GM12878 (cell line): Measurements from ENCODE around the gene IQCH. TPM values are rescaled to one million over a fixed set of nuclear protein-coding genes. Genes with fewer than 3 reads are reported as not detected.

Source experiments
- ATAC-seq: fragments of 200-7000 bp; cut with Tn5 transposase; 3 replicates; pipeline ENCODE4 v1.9.1; 2020; ENCODE audit warnings: mild to moderate bottlenecking, moderate library complexity
- BruUV-seq: library from RNA; stranded (reverse); fragments of 400-500 nt; replicated peaks from 2 replicates; lab custom pipeline; 2021; lab: Mats Ljungman, UMichigan
- CTCF ChIA-PET: fragments of 300-600 bp; sonication (Branson Sonifier 250); formaldehyde crosslinking; extraction: SDS; loops from one replicate; lab custom pipeline; 2021; ENCODE audit warnings: inconsistent platforms; lab: Yijun Ruan, JAX
- POLR2A ChIA-PET: fragments of 350-600 bp; formaldehyde crosslinking; extraction: SDS; loops from one replicate; lab custom pipeline; 2021; ENCODE audit warnings: inconsistent platforms; lab: Charles Lee
- RAD21 ChIA-PET: fragments of 300-600 bp; sonication (Branson Sonifier 250); formaldehyde crosslinking; loops from one replicate; lab custom pipeline; 2023; ENCODE audit warnings: antibody characterized with exemption; ENCODE audit not compliant: unreplicated experiment; lab: Charles Lee
- SMC1A ChIA-PET: fragments of 300-600 bp; sonication (Branson Sonifier 250); formaldehyde crosslinking; loops from one replicate; lab custom pipeline; 2023; ENCODE audit not compliant: unreplicated experiment, uncharacterized antibody; lab: Charles Lee
- DNase-seq: peaks from one replicate; pipeline ENCODE4 v3.0.0-alpha.2; 2011; ENCODE audit warnings: low read depth, low spot score
- FAIRE-seq: peaks from 3 replicates; lab custom pipeline; 2011; peaks lifted over from hg19 to GRCh38; lab: Jason Lieb, UNC
- H2AFZ ChIP-seq: 2 replicates; pipeline ENCODE4 v1.6.0; 2011; ENCODE audit warnings: low read depth, low read length, control low read depth; ENCODE audit not compliant: control insufficient read depth
- H3K27ac ChIP-seq: 2 replicates; pipeline ENCODE4 v1.5.1; 2011; ENCODE audit warnings: control low read depth; ENCODE audit not compliant: control insufficient read depth, insufficient read depth
- H3K27me3 ChIP-seq, 2 experiments: replicated peaks in 1 of 2; 2 replicates each; pipeline versions ENCODE4 v1.6.0 to v1.6.1; 2011; ENCODE audit warnings: low read length in 1 of 2; ENCODE audit not compliant: control insufficient read depth in 2 of 2, insufficient read depth in 2 of 2
- H3K36me3 ChIP-seq, 2 experiments: 2 replicates each; pipeline ENCODE4 v1.5.1; 2011; ENCODE audit warnings: low read length in 1 of 2; ENCODE audit not compliant: control insufficient read depth in 2 of 2, insufficient read depth in 2 of 2
- H3K4me1 ChIP-seq: 2 replicates; pipeline ENCODE4 v1.6.1; 2011; ENCODE audit warnings: mild to moderate bottlenecking, low read length, moderate library complexity, mixed read lengths; ENCODE audit not compliant: control insufficient read depth, insufficient read depth
- H3K4me2 ChIP-seq: 2 replicates; pipeline ENCODE4 v1.6.0; 2011; ENCODE audit warnings: control low read depth; ENCODE audit not compliant: control insufficient read depth, insufficient read depth
- H3K4me3 ChIP-seq: fragments of 200-600 bp; sonication (generic); 2 replicates; pipeline ENCODE4 v1.5.1; 2016
- H3K79me2 ChIP-seq: 2 replicates; pipeline ENCODE4 v1.6.0; 2011; ENCODE audit warnings: low read length; ENCODE audit not compliant: control insufficient read depth, insufficient read depth
- H3K9ac ChIP-seq: 2 replicates; pipeline ENCODE4 v1.8.0; 2011; ENCODE audit warnings: low read length, control low read depth, mixed read lengths; ENCODE audit not compliant: control insufficient read depth, insufficient read depth
- H3K9me3 ChIP-seq: replicated peaks from 3 replicates; pipeline ENCODE4 v1.5.1; 2011; ENCODE audit warnings: mild to moderate bottlenecking, low read length; ENCODE audit not compliant: control insufficient read depth, insufficient read depth
- H4K20me1 ChIP-seq: 2 replicates; pipeline ENCODE4 v1.6.0; 2011; ENCODE audit not compliant: control insufficient read depth, insufficient read depth
- ASH2L ChIP-seq: fragments of 300-600, 200-600 bp; sonication (generic); IDR thresholded peaks from 2 replicates; pipeline ENCODE4 v1.6.1; 2017; ENCODE audit warnings: low read depth, mild to moderate bottlenecking, borderline replicate concordance
- BACH1 ChIP-seq: fragments of 450-650 bp; IDR thresholded peaks from 2 replicates; pipeline ENCODE4 v1.6.1; 2017; ENCODE audit warnings: mild to moderate bottlenecking, borderline replicate concordance
- CBX3 ChIP-seq: fragments of 200-600 bp; sonication (generic); IDR thresholded peaks from 2 replicates; pipeline ENCODE4 v1.6.1; 2016; ENCODE audit warnings: low read depth, borderline replicate concordance
- CHD4 ChIP-seq: fragments of 200-600 bp; sonication (generic); IDR thresholded peaks from 2 replicates; pipeline ENCODE4 v1.6.1; 2016; ENCODE audit warnings: mild to moderate bottlenecking
- EED ChIP-seq: sonication (generic); IDR thresholded peaks from 2 replicates; pipeline ENCODE4 v1.6.1; 2016; ENCODE audit warnings: antibody characterized with exemption, low read depth
- FOXK2 ChIP-seq: fragments of 450-650 bp; IDR thresholded peaks from 2 replicates; pipeline ENCODE4 v1.6.1; 2017; ENCODE audit warnings: mild to moderate bottlenecking, moderate library complexity
- NR2F1 ChIP-seq: fragments of 450-650 bp; conservative IDR thresholded peaks from 2 replicates; pipeline ENCODE4 v1.6.1; 2017; ENCODE audit warnings: mild to moderate bottlenecking
- PML ChIP-seq: IDR thresholded peaks from 2 replicates; pipeline ENCODE4 v1.6.1; 2012; ENCODE audit warnings: low read length, inconsistent platforms
- POU2F2 ChIP-seq: IDR thresholded peaks from 3 replicates; pipeline ENCODE4 v1.6.1; 2011; ENCODE audit warnings: low read depth, mild to moderate bottlenecking, low read length, borderline replicate concordance
- RCOR1 ChIP-seq: conservative IDR thresholded peaks from 2 replicates; pipeline ENCODE4 v1.6.1; 2012; ENCODE audit warnings: low read depth, low read length, improper control_type of control experiment
- SPI1 ChIP-seq: IDR thresholded peaks from 2 replicates; pipeline ENCODE4 v1.6.1; 2011; ENCODE audit warnings: low read depth, mild to moderate bottlenecking, low read length, moderate library complexity, borderline replicate concordance; ENCODE audit not compliant: insufficient read depth
- SUPT20H ChIP-seq: IDR thresholded peaks from 2 replicates; pipeline ENCODE4 v1.6.1; 2011; ENCODE audit warnings: low read depth, mild to moderate bottlenecking, low read length, moderate library complexity, borderline replicate concordance; ENCODE audit not compliant: control insufficient read depth
- TCF7 ChIP-seq: IDR thresholded peaks from 2 replicates; pipeline ENCODE4 v1.6.1; 2014; ENCODE audit warnings: antibody characterized with exemption, borderline replicate concordance
- ZNF217 ChIP-seq: fragments of 450-650 bp; IDR thresholded peaks from 2 replicates; pipeline ENCODE4 v1.6.1; 2017; ENCODE audit warnings: antibody characterized with exemption, mild to moderate bottlenecking
- ZNF622 ChIP-seq: fragments of 450-650 bp; IDR thresholded peaks from 2 replicates; pipeline ENCODE4 v1.6.1; 2017; ENCODE audit warnings: mild to moderate bottlenecking, inconsistent platforms
- WGBS: methylation state at CpG from one replicate; pipeline ENCODE4 v1.1.6; 2016; ENCODE audit warnings: low lambda C conversion rate; ENCODE audit not compliant: insufficient replicate concordance, insufficient coverage; ENCODE audit errors: missing lambda C conversion rate; 5-methylcytosine and 5-hydroxymethylcytosine counted together
- in situ Hi-C: fragments of 300-500 bp; cut with MboI; formaldehyde crosslinking; loops from 9 replicates; pipeline ENCODE4 v1.14.3; 2018; ENCODE audit warnings: mixed read lengths
- intact Hi-C: fragments of 100-400 bp; cut with micrococcal nuclease; formaldehyde crosslinking; loops from one replicate; pipeline ENCODE4 v1.14.2; 2022; ENCODE audit not compliant: unreplicated experiment
- polyA plus RNA-seq, 11 experiments: library from polyadenylated mRNA; depleted of rRNA in 4 of 11; unstranded in 6 of 11; stranded (reverse) in 5 of 11; fragments of >200 nt; fragmentation: Nextera tagmentation in 4 of 11; fragmentation: Illumina TruSeq in 1 of 11; extraction: Ambion mirVana in 4 of 11; extraction: Trizol in 1 of 11; gene quantifications; 1 replicate in 1 of 11; 2 replicates in 10 of 11; pipeline versions ENCODE4 v1.2.1 to v1.2.3, GENCODE V29; 2011 to 2016; ENCODE audit warnings: inconsistent platforms in 2 of 11, missing spikeins in 2 of 11, low read depth in 1 of 11
- total RNA-seq, 4 experiments: library from RNA; depleted of rRNA in 3 of 4; stranded (reverse); fragments of >200 nt in 3 of 4; fragmentation: Illumina TruSeq in 1 of 4; extraction: Trizol in 1 of 4; gene quantifications; 2 replicates each; pipeline versions ENCODE4 v1.2.1 to v1.2.3, GENCODE V29; 2013 to 2021

Gene IQCH
- total and polyA plus RNA-seq, 10 of the 15 experiments (the other 5 are each of a cell fraction or from before 2014, with no cell fraction given) = 0.29 to 1.3 (median 0.99) TPM

GRCh38 chr15:67319961-67320360 is 65.4 kb downstream of the IQCH start:
- H2AFZ ChIP-seq = no peak overlapping the region
- POLR2A ChIA-PET = no interaction called here
- intact Hi-C loops (loop anchor here (10.0 kb wide), 1 partner anchor 115 kb away; no protein-coding TSS in a partner anchor), in situ Hi-C loops (no loop called here)
- no peaks in the 10 kb centered on the region for H3K79me2 ChIP-seq
- CTCF ChIA-PET = interaction anchor here (0.9 kb wide), 1 partner anchor 373 kb away, joined by 6 read pairs; no protein-coding TSS in a partner anchor
- no peaks in the 10 kb centered on the region for H3K36me3 ChIP-seq
- BruUV-seq = no TSS peak
- no peak overlapping the region for H3K27ac ChIP-seq
- DNase-seq = no peak
- ATAC-seq = no peak
- H3K4me3 ChIP-seq = no peak overlapping the region
- H3K4me2 ChIP-seq = no peak overlapping the region
- TF ChIP-seq ZNF217 (no peak), SUPT20H (no peak), EED (no peak), SPI1 (no peak), CBX3 (no peak), TCF7 (no peak), PML (no peak), FOXK2 (no peak), ASH2L (no peak), CHD4 (no peak), ZNF622 (no peak), BACH1 (no peak), POU2F2 (no peak), RCOR1 (no peak), NR2F1 (no peak)
- H4K20me1 ChIP-seq = no peaks in the 10 kb centered on the region
- RAD21 ChIA-PET = no interaction called here
- SMC1A ChIA-PET = interaction anchor here (0.8 kb wide), 1 partner anchor 374 kb away, joined by 3 read pairs; no protein-coding TSS in a partner anchor
- 72% methylated on average over 3 of the region's 3 CpGs for WGBS
- H3K9me3 ChIP-seq = no peaks in the 10 kb centered on the region
- H3K27me3 ChIP-seq = no peaks in the 10 kb centered on the region
- H3K4me1 ChIP-seq = no peaks in the 10 kb centered on the region
- no peak overlapping the region for H3K9ac ChIP-seq
- no peak for FAIRE-seq
